OCI-LY7 (cell line): ENCODE results near the gene FBLN2. TPM values are rescaled to one million over a fixed set of nuclear protein-coding genes. Genes with fewer than 3 reads are reported as not detected.

Experiments used
- BruUV-seq: library from RNA; stranded (reverse); fragments of 400-500 nt; replicated peaks from 2 replicates; lab custom pipeline; 2021; lab: Mats Ljungman, UMichigan
- CTCF ChIA-PET: fragments of 300-600 bp; sonication (Branson Sonifier 250); formaldehyde crosslinking; loops from one replicate; lab custom pipeline; 2022; ENCODE audit warnings: antibody characterized with exemption; ENCODE audit not compliant: unreplicated experiment; lab: Charles Lee
- POLR2A ChIA-PET: fragments of 300-600 bp; sonication (Branson Sonifier 250); formaldehyde crosslinking; loops from one replicate; lab custom pipeline; 2022; ENCODE audit warnings: antibody characterized with exemption; lab: Charles Lee
- DNase-seq: peaks from one replicate; pipeline ENCODE4 v3.0.0-alpha.2; 2015; ENCODE audit warnings: low spot score
- H2AFZ ChIP-seq: fragments of 200-600 bp; sonication (generic), shearing (Covaris generic); 2 replicates; pipeline ENCODE4 v1.6.1; 2014; ENCODE audit warnings: mild to moderate bottlenecking, antibody characterized with exemption, low read length, moderate library complexity
- H3K27ac ChIP-seq: fragments of 200-600 bp; sonication (generic); 2 replicates; pipeline ENCODE4 v1.5.1; 2014; ENCODE audit warnings: mixed run types, low read depth, mild to moderate bottlenecking, moderate library complexity, low read length, inconsistent platforms; ENCODE audit not compliant: poor library complexity, severe bottlenecking
- H3K36me3 ChIP-seq: fragments of 200-600 bp; sonication (generic); 2 replicates; pipeline ENCODE4 v1.6.1; 2014; ENCODE audit warnings: mild to moderate bottlenecking, antibody characterized with exemption, low read length, moderate library complexity, mixed read lengths; ENCODE audit not compliant: insufficient read depth
- H3K4me1 ChIP-seq: fragments of 200-600 bp; sonication (generic); 2 replicates; pipeline ENCODE4 v1.5.1; 2014; ENCODE audit warnings: mild to moderate bottlenecking, low read length; ENCODE audit not compliant: insufficient read depth, poor library complexity, severe bottlenecking
- H3K4me2 ChIP-seq: fragments of 200-600 bp; sonication (generic); 2 replicates; pipeline ENCODE4 v1.6.1; 2014; ENCODE audit warnings: mild to moderate bottlenecking, low read length
- H3K4me3 ChIP-seq: fragments of 200-600 bp; sonication (generic); 2 replicates; pipeline ENCODE4 v1.5.1; 2014; ENCODE audit warnings: mild to moderate bottlenecking, low read depth, low read length; ENCODE audit not compliant: poor library complexity, severe bottlenecking
- H3K79me2 ChIP-seq: fragments of 200-600 bp; sonication (generic); 2 replicates; pipeline ENCODE4 v1.6.1; 2016; ENCODE audit warnings: low read depth, mild to moderate bottlenecking, low read length, moderate library complexity, mixed read lengths; ENCODE audit not compliant: insufficient read depth
- H3K9me2 ChIP-seq: fragments of 200-600 bp; sonication (generic); 2 replicates; pipeline ENCODE4 v1.6.1; 2016; ENCODE audit warnings: mild to moderate bottlenecking, low read length, mixed read lengths; ENCODE audit not compliant: insufficient read depth
- H3K9me3 ChIP-seq: fragments of 200-600 bp; sonication (generic); 2 replicates; pipeline ENCODE4 v1.6.1; 2014; ENCODE audit warnings: mild to moderate bottlenecking, mixed run types, low read length, mixed read lengths
- H4K20me1 ChIP-seq: fragments of 200-600 bp; sonication (generic); 2 replicates; pipeline ENCODE4 v1.6.1; 2014; ENCODE audit warnings: mild to moderate bottlenecking, antibody characterized with exemption, low read length, moderate library complexity, mixed read lengths; ENCODE audit not compliant: insufficient read depth
- EZH2phosphoT487 ChIP-seq: fragments of 200-600 bp; sonication (generic); IDR thresholded peaks from 2 replicates; pipeline ENCODE4 v1.6.1; 2018; ENCODE audit warnings: low read depth, borderline replicate concordance, mild to moderate bottlenecking, mixed run types, antibody characterized with exemption, low read length, moderate library complexity, mixed read lengths
- intact Hi-C: fragments of 100-400 bp; cut with micrococcal nuclease; formaldehyde crosslinking; loops from one replicate; pipeline ENCODE4 v1.10.0; 2022; ENCODE audit not compliant: unreplicated experiment
- total RNA-seq, 2 experiments: library from RNA; depleted of rRNA in 1 of 2; stranded (reverse); fragments of >200 nt in 1 of 2; shearing (Covaris generic) in 1 of 2; gene quantifications; 2 replicates each; pipeline ENCODE4 v1.2.3, GENCODE V29; 2014 to 2022
- TF ChIP-seq, protein P1 (sequence below): fragments of 200-600 bp; sonication (generic); conservative IDR thresholded peaks from 2 replicates; pipeline ENCODE4 v1.5.1; 2014; ENCODE audit warnings: mild to moderate bottlenecking, antibody characterized with exemption, low read length, moderate library complexity, mixed read lengths

The FBLN2 gene
- total RNA-seq, 2 experiments from 2014 or later: not detected

DNA sequence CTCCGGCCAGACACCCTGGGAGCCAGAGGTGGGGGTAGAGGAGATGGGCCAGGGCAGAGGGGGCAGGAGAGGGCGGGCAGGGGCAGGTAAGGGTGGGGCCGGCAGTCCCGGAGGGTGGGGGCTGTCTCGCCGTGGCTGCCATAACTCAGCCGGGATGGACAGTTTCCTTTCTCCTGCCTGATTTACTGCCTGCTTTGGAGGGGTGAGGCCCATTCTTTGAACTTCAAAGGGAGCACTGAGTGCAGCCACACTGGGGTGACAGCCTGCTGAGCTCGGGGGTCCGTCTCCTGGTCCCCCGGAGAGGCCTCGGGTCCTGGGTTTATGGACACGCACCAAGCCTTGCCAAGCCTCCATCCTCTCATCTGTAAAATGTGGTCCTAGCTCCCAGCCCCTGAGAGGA is 135.4 kb downstream of the FBLN2 start:
- no peaks in the 10 kb centered on the region for H3K79me2 ChIP-seq
- no TSS peak for BruUV-seq
- H3K36me3 ChIP-seq: no peaks in the 10 kb centered on the region
- TF ChIP-seq EZH2phosphoT487: no peak
- TF ChIP-seq, protein P1, sequence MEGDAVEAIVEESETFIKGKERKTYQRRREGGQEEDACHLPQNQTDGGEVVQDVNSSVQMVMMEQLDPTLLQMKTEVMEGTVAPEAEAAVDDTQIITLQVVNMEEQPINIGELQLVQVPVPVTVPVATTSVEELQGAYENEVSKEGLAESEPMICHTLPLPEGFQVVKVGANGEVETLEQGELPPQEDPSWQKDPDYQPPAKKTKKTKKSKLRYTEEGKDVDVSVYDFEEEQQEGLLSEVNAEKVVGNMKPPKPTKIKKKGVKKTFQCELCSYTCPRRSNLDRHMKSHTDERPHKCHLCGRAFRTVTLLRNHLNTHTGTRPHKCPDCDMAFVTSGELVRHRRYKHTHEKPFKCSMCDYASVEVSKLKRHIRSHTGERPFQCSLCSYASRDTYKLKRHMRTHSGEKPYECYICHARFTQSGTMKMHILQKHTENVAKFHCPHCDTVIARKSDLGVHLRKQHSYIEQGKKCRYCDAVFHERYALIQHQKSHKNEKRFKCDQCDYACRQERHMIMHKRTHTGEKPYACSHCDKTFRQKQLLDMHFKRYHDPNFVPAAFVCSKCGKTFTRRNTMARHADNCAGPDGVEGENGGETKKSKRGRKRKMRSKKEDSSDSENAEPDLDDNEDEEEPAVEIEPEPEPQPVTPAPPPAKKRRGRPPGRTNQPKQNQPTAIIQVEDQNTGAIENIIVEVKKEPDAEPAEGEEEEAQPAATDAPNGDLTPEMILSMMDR: no peak
- no peak overlapping the region for H3K4me2 ChIP-seq
- H4K20me1 ChIP-seq: no peaks in the 10 kb centered on the region
- no peak overlapping the region for H3K27ac ChIP-seq
- H3K9me2 ChIP-seq: no peaks in the 10 kb centered on the region
- intact Hi-C loops: no loop called here
- no peaks in the 10 kb centered on the region for H3K9me3 ChIP-seq
- POLR2A ChIA-PET: no interaction called here
- no peaks in the 10 kb centered on the region for H3K4me1 ChIP-seq
- CTCF ChIA-PET: no interaction called here
- DNase-seq: no peak
- no peak overlapping the region for H3K4me3 ChIP-seq
- H2AFZ ChIP-seq: no peak overlapping the region

DNA sequence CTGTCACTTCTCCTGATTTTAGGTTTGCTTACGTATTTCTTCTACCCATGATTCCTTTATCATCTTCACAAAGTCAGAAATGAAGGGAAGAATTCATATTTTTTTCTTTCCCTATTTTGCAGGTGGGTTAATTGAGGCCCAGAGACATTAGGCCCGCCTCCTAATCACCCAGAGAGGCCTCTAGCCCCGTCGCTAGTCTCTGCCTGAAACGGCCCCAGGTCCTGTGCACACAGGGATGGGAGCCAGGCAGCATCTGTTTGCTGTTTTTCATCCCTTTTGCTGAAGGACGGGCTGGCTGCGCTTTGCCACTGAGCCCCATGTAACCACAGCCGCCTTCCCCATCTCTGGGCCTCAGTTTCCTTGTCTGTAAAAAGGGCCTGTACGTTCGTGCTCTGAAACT is 135.9 kb downstream of the FBLN2 start:
- CTCF ChIA-PET: interaction anchor here (0.7 kb wide), 1 partner anchor 1623 kb away, joined by 3 read pairs; no protein-coding TSS in a partner anchor
- no peaks in the 10 kb centered on the region for H4K20me1 ChIP-seq
- POLR2A ChIA-PET: no interaction called here
- H3K79me2 ChIP-seq: no peaks in the 10 kb centered on the region
- intact Hi-C loops: no loop called here
- no peak overlapping the region for H3K4me3 ChIP-seq
- no peaks in the 10 kb centered on the region for H3K9me3 ChIP-seq
- H3K4me1 ChIP-seq: no peaks in the 10 kb centered on the region
- no peak overlapping the region for H3K4me2 ChIP-seq
- H3K27ac ChIP-seq: no peak overlapping the region
- BruUV-seq: no TSS peak
- no peaks in the 10 kb centered on the region for H3K9me2 ChIP-seq
- TF ChIP-seq, protein P1: no peak
- no peak for TF ChIP-seq EZH2phosphoT487
- no peaks in the 10 kb centered on the region for H3K36me3 ChIP-seq
- no peak for DNase-seq
- no peak overlapping the region for H2AFZ ChIP-seq

DNA sequence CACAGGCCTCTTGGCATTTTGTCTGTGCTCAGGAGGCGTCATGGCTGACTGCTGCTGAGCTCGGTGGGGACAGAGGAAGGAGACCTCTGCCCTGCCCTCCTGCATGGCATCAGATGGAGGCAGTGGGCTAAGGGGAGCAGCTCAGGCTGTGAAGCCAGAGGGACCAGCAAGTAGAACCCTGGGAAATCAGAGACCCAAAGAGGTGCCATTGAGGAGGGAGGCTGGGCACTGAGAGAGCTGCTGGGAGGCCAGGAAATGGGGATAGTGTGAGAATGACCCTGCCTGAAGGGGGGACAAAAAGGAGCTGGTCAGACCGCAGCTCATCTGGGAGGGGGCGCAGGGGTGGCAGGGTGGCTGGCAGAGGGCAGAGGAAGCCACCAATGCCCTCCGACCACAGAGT is 136.8 kb downstream of the FBLN2 start:
- H3K27ac ChIP-seq: no peak overlapping the region
- no peaks in the 10 kb centered on the region for H3K9me3 ChIP-seq
- POLR2A ChIA-PET: no interaction called here
- no peaks in the 10 kb centered on the region for H3K36me3 ChIP-seq
- no peak for TF ChIP-seq EZH2phosphoT487
- TF ChIP-seq, protein P1: no peak
- intact Hi-C loops: no loop called here
- H2AFZ ChIP-seq: no peak overlapping the region
- H3K9me2 ChIP-seq: no peaks in the 10 kb centered on the region
- no TSS peak for BruUV-seq
- no peaks in the 10 kb centered on the region for H4K20me1 ChIP-seq
- H3K4me2 ChIP-seq: no peak overlapping the region
- no peak for DNase-seq
- no peaks in the 10 kb centered on the region for H3K79me2 ChIP-seq
- CTCF ChIA-PET: interaction anchor here (0.7 kb wide), 1 partner anchor 1622 kb away, joined by 3 read pairs; no protein-coding TSS in a partner anchor
- no peak overlapping the region for H3K4me3 ChIP-seq
- H3K4me1 ChIP-seq: no peaks in the 10 kb centered on the region
